Measurements from ENCODE around the gene LITAFD.
"Not testable (repeated sequence)": the region's sequence is repeated elsewhere in the genome, so short reads cannot be mapped to it uniquely, and the experiment has no call there.

Gene LITAFD

GRCh38 chr16:8905795-8906591 is 23.8 kb downstream of the LITAFD start:
- H3K36me3 Mint-ChIP-seq (ENCODE audit: low read depth) = peaks cover 95% of the 10 kb centered on the region
- H3K4me1 Mint-ChIP-seq (ENCODE audit: low read depth) = peaks cover 21% of the 10 kb centered on the region
- H3K27ac Mint-ChIP-seq = peak overlapping the region; percentile 68
- H3K9me3 Mint-ChIP-seq = no peaks in the 10 kb centered on the region
- H3K4me3 Mint-ChIP-seq = no peak overlapping the region
- no peaks in the 10 kb centered on the region for H3K27me3 Mint-ChIP-seq
- no peak for DNase-seq

GRCh38 chr16:8907096-8907495 is 24.9 kb downstream of the LITAFD start:
- Mint-ChIP-seq H3K4me1 (ENCODE audit: low read depth) (peaks cover 28% of the 10 kb centered on the region), H3K36me3 (ENCODE audit: low read depth) (peaks cover 95% of the 10 kb centered on the region), H3K9me3 (no peaks in the 10 kb centered on the region), H3K27me3 (no peaks in the 10 kb centered on the region), H3K27ac (peak overlapping the region; percentile 87), H3K4me3 (no peak overlapping the region)
- no peak for DNase-seq

GRCh38 chr16:8908810-8909468 is 26.8 kb downstream of the LITAFD start:
- H3K9me3 Mint-ChIP-seq = no peaks in the 10 kb centered on the region
- H3K4me1 Mint-ChIP-seq (ENCODE audit: low read depth) = peaks cover 34% of the 10 kb centered on the region
- H3K27ac Mint-ChIP-seq = peak overlapping the region; percentile 87
- H3K36me3 Mint-ChIP-seq (ENCODE audit: low read depth) = peaks cover 94% of the 10 kb centered on the region
- DNase-seq = no peak
- no peaks in the 10 kb centered on the region for H3K27me3 Mint-ChIP-seq
- no peak overlapping the region for H3K4me3 Mint-ChIP-seq

DNA sequence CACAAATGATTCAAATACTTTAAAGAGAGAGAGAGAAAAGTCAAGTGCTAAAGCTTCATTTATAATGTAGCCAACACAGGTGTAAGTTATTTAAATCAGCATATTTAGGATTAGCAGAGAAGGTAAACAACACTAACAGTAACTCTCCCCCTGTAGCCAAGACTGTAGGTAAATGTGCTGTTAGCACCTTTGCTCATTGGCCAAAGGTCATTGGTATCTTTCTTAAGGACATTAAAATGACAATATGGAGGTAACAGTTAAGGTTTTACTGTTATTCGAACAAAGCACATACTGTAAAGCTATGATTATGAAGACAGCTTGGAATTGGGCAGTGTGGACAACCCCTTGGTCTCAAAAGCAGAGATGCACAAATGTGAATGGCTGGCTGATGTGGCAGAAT is 28.7 kb downstream of the LITAFD start:
- no peak for DNase-seq
- H3K4me3 Mint-ChIP-seq = no peak overlapping the region
- H3K27me3 Mint-ChIP-seq = no peaks in the 10 kb centered on the region
- H3K4me1 Mint-ChIP-seq (ENCODE audit: low read depth) = peaks cover 39% of the 10 kb centered on the region
- peaks cover 95% of the 10 kb centered on the region for H3K36me3 Mint-ChIP-seq (ENCODE audit: low read depth)
- no peaks in the 10 kb centered on the region for H3K9me3 Mint-ChIP-seq
- H3K27ac Mint-ChIP-seq = peak overlapping the region; percentile 78

GRCh38 chr16:8912793-8913192 is 30.6 kb downstream of the LITAFD start:
- no peak overlapping the region for H3K4me3 Mint-ChIP-seq

DNA sequence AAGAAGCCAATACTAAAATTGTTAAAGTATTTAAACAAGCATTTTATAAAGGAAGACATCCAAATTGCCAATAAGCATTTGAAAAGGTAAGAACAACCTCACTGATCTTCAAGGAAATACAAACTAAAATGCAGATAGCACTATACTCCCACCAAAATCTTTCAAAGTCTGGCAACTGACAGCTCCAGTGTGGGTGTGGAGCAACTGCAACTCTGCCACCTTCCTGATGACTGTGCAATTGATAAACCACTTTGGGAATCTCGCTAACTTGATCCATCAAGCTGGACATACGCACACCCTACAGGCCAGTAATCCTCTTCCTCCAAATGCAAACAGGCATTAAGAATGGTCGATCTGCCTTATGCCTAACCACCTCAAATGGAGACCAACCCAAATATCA is 31.9 kb downstream of the LITAFD start:
- H3K9me3 Mint-ChIP-seq = no peaks in the 10 kb centered on the region
- no peak for DNase-seq
- peak overlapping the region; percentile 70 for H3K27ac Mint-ChIP-seq
- peaks cover 97% of the 10 kb centered on the region for H3K36me3 Mint-ChIP-seq (ENCODE audit: low read depth)
- H3K27me3 Mint-ChIP-seq = no peaks in the 10 kb centered on the region
- H3K4me3 Mint-ChIP-seq = no peak overlapping the region
- peaks cover 39% of the 10 kb centered on the region for H3K4me1 Mint-ChIP-seq (ENCODE audit: low read depth)

More at GRCh38 chr16:8912793-8913192, 30.6 kb downstream of the LITAFD start:
- H3K27ac Mint-ChIP-seq = peak overlapping the region; percentile 70
- no peak for DNase-seq
- H3K36me3 Mint-ChIP-seq (ENCODE audit: low read depth) = peaks cover 97% of the 10 kb centered on the region
- no peaks in the 10 kb centered on the region for H3K27me3 Mint-ChIP-seq
- H3K4me1 Mint-ChIP-seq (ENCODE audit: low read depth) = peaks cover 36% of the 10 kb centered on the region
- H3K9me3 Mint-ChIP-seq = no peaks in the 10 kb centered on the region

- H3K27ac Mint-ChIP-seq = peak overlapping the region; percentile 66
- peaks cover 97% of the 10 kb centered on the region for H3K36me3 Mint-ChIP-seq (ENCODE audit: low read depth)
- H3K9me3 Mint-ChIP-seq = no peaks in the 10 kb centered on the region
- no peak overlapping the region for H3K4me3 Mint-ChIP-seq
- no peak for DNase-seq
- H3K27me3 Mint-ChIP-seq = no peaks in the 10 kb centered on the region
- peaks cover 48% of the 10 kb centered on the region for H3K4me1 Mint-ChIP-seq (ENCODE audit: low read depth)
Measured at GRCh38 chr16:8915722-8916301, 33.7 kb downstream of the LITAFD start.

DNA sequence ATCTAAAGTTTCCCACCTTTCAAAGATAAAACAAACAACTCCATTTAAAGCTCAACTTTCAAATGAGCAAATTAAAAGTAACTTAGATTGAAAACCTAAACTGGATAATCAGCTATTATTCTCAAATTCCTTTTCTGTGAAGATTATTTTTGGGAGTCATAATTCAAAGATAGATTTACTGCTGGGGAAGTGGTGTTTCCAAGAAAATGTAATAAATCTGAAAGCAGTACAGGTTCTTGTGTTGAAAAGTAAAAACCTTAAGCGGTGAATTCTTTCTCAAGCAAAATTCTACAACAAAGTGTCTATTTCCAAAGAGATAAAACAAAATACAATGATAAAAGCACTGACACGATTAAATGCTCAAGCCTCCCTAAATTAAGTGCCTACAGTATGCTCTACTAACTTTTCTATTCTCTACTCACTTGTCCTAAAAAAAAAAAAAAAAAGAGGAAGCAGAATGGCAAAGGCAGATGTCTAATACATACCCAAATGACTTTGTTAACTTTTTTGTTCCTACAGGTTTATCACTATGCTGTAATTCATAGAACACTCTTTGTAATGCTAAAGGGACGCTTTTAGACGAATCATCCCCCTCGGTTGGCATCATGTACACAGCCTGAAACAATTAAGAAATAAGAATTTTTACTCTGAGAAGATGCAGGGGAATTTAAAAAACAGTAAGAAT is 34.5 kb downstream of the LITAFD start:
- Mint-ChIP-seq H3K27ac (peak overlapping the region; percentile 72), H3K36me3 (ENCODE audit: low read depth) (peaks cover 97% of the 10 kb centered on the region), H3K9me3 (no peaks in the 10 kb centered on the region), H3K4me1 (ENCODE audit: low read depth) (peaks cover 49% of the 10 kb centered on the region), H3K27me3 (no peaks in the 10 kb centered on the region), H3K4me3 (no peak overlapping the region)
- DNase-seq = no peak

DNA sequence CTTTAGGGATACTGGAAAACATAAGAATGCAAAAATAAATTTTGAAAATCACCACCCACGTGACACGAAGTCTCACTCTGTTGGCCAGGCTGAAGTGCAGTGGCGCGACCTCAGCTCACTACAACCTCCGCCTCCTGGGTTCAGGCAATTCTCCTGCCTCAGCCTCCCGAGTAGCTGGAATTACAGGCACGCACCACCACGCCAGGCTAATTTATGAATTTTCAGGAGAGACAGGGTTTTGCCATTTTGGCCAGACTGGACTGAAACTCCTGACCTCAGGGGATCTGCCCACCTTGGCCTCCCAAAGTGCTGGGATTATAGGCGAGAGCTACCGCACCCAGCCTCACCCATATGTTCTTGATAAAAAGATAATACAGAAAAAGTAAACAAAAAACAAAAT is 35.2 kb downstream of the LITAFD start:
- H3K4me3 Mint-ChIP-seq, H3K27me3 Mint-ChIP-seq, DNase-seq, H3K9me3 Mint-ChIP-seq: not testable (repeated sequence)
- Mint-ChIP-seq H3K27ac (peak overlapping the region; percentile 47), H3K36me3 (ENCODE audit: low read depth) (peaks cover 97% of the 10 kb centered on the region), H3K4me1 (ENCODE audit: low read depth) (peaks cover 55% of the 10 kb centered on the region)

DNA sequence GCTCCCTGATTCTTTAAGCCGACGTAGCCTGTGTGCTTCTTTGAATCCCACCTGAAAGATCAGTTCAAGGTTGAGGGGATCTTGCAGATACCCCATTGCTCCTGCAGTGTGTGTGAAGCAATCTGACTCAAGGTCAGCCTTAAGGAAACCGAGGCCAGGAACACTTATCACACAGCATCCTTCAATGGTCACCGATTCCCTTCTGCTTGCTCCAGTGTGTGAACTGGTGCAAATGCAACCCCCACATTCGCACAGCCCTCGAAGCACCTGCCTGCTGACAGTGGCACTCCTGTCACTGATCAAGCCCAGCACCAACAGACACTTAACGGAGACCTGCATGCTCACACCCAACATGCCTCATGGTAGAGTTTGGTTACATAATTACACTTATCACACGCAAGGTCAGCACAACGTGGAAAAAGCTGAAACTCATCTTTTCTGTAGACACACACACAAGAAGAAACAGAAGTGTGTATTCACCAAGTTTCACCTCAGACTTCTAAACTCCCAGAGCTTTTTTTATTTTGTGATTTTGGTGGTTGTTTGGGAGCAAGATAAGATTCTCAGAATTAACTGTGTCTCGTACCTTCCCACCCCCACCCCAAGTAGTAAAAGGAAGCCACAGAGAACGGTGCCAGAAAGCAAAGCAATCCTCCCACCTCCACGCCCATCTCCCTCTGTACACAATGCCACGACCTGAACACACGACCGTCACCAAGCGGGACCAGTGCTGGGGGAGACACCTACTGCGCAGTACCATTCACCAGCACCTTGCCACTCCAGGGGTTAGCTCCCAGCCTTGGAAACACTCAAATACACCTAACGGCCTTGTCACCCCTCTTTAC is 37.2 kb downstream of the LITAFD start:
- Mint-ChIP-seq H3K36me3 (ENCODE audit: low read depth) (peaks cover 99% of the 10 kb centered on the region), H3K27ac (peak overlapping the region; percentile 94), H3K4me1 (ENCODE audit: low read depth) (peaks cover 60% of the 10 kb centered on the region), H3K9me3 (no peaks in the 10 kb centered on the region), H3K27me3 (no peaks in the 10 kb centered on the region), H3K4me3 (no peak overlapping the region)
- DNase-seq = no peak

DNA sequence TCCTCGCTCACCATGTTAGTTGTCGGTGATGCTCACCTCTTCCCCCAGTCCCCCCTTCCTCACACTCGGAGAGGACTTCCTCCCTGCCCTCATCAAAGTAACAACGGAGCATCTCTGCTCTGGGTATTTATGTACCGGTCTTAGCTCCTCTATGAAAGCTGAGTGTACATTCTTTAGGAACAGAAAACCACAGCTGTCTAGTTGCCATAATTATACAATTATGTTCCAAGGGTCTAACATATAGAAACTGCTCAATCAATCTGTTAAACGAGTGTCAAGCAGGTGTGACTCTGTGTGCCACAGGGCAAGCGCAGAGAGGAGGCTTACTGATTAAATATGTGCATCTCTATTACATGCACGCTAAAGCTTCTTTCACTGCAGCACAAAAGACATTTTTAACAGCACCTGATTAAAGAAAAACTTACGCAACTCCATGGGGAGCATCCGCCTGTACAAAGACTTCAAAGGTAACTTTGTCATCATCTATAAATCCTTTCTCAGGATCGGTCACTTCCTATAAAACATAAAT is 37.8 kb downstream of the LITAFD start:
- Mint-ChIP-seq H3K36me3 (ENCODE audit: low read depth) (peaks cover 99% of the 10 kb centered on the region), H3K27ac (peak overlapping the region; percentile 94), H3K9me3 (no peaks in the 10 kb centered on the region), H3K4me3 (no peak overlapping the region), H3K27me3 (no peaks in the 10 kb centered on the region), H3K4me1 (ENCODE audit: low read depth) (peaks cover 67% of the 10 kb centered on the region)
- no peak for DNase-seq

DNA sequence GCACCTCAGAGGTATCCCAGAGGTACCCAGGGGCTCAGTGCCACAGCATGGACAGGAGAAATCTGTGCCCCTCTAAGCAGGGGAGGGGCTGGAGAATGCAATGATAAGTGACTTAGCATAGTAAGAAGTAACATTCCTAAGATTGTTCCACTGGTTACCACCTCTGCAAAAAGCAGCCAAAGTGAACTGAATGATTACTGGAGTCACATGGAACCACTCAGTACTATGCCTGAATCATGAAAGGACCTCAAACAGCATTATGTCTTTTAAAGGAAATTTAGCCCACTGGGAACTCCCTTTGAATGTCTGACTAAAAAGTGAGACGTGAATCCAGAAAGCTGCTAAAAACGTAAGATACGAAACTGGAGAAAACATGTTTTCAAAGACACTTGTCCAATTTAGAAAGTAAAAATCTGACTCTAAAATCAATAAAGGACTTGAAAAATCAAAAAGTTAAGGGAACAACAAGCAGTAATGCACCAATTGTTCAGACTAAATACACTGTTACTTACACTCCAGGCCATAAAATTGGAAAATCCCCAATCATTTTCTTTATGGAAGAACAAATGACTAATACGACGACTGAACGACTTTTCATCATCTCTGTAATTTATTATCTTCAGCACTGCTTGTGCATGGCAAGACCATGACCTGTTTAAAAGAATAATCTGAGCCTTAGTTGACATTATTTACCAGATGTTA is 38.6 kb downstream of the LITAFD start:
- Mint-ChIP-seq H3K27me3 (no peaks in the 10 kb centered on the region), H3K27ac (peak overlapping the region; percentile 94), H3K9me3 (no peaks in the 10 kb centered on the region), H3K4me1 (ENCODE audit: low read depth) (peaks cover 72% of the 10 kb centered on the region), H3K4me3 (peak overlapping the region; percentile 28), H3K36me3 (ENCODE audit: low read depth) (peaks cover 100% of the 10 kb centered on the region)
- no peak for DNase-seq

DNA sequence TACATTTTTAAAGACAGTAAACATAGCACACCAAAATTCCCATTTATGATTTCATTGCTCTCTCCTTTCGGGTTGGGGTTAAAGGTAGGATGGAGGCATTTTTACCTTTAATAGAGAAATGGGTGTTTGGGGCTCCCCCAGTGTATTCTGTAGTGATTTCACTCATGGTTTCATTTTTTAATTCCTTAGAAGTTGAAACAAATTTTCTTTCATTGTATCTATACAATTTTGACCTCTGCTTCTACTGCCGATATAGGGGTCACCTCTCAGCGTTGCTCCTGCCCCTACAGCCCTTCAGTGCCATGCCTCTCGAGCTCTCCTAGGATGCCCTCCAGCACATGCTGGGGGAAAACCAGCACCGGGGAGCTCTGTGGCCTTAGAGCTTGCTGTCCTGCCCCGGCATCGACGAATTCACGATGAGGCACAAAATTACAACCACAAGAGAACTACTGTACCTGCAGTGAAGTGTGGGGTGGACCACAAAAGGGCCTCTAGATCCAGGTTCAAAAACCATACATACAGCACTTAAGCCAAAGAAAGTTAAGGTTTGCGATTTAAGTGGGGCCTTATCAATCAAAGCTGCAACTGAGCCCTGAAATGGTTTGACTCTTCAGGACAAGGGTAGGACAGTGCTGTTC is 39.3 kb downstream of the LITAFD start:
- peaks cover 68% of the 10 kb centered on the region for H3K4me1 Mint-ChIP-seq (ENCODE audit: low read depth)
- no peak for DNase-seq
- no peaks in the 10 kb centered on the region for H3K9me3 Mint-ChIP-seq
- peaks cover 99% of the 10 kb centered on the region for H3K36me3 Mint-ChIP-seq (ENCODE audit: low read depth)
- peak overlapping the region; percentile 28 for H3K4me3 Mint-ChIP-seq
- H3K27me3 Mint-ChIP-seq = no peaks in the 10 kb centered on the region
- peak overlapping the region; percentile 94 for H3K27ac Mint-ChIP-seq

All from activated T-cell treated with anti-CD3 and anti-CD28 coated beads, Interleukin-2, amount 50 U/mL, for 24 hours (primary cell).